Fibroblast of skin of right biceps (primary cell): ENCODE data around the gene ALDH1A1.

Source experiments
- DNase-seq: peaks from one replicate; pipeline ENCODE4 v3.0.0-alpha.2; 2013

ALDH1A1 gene

GRCh38 chr9:72978744-72979143 lies 25.9 kb upstream of the ALDH1A1 start:
- peak; percentile 40 for DNase-seq

GRCh38 chr9:72977670-72978069 lies 24.8 kb upstream of the ALDH1A1 start:
- no peak for DNase-seq

- DNase-seq, result no peak
These were observed 21.6 kb upstream of the ALDH1A1 start for GRCh38 chr9:72974501-72974900.

GRCh38 chr9:72972636-72973035 lies 19.8 kb upstream of the ALDH1A1 start:
- no peak for DNase-seq

GRCh38 chr9:72971411-72971810 lies 18.6 kb upstream of the ALDH1A1 start:
- no peak for DNase-seq

- no peak for DNase-seq
These were observed 7.6 kb upstream of the ALDH1A1 start for GRCh38 chr9:72960446-72960845.

- DNase-seq, result no peak
These were observed 5.8 kb upstream of the ALDH1A1 start for GRCh38 chr9:72958485-72959281.

GRCh38 chr9:72955571-72955970 lies 2.7 kb upstream of the ALDH1A1 start:
- no peak for DNase-seq

GRCh38 chr9:72955126-72955455 lies 2.2 kb upstream of the ALDH1A1 start:
- DNase-seq, result no peak

- DNase-seq, result no peak
These were observed 1.7 kb upstream of the ALDH1A1 start for GRCh38 chr9:72954431-72955125.

GRCh38 chr9:72952381-72952690 lies 517 bp downstream of the ALDH1A1 start:
- DNase-seq, result no peak

- no peak for DNase-seq
These were observed 1.1 kb downstream of the ALDH1A1 start for GRCh38 chr9:72951520-72952380.

- no peak for DNase-seq
These were observed 1.9 kb downstream of the ALDH1A1 start for GRCh38 chr9:72950875-72951442.

- no peak for DNase-seq
These were observed 2.9 kb downstream of the ALDH1A1 start for GRCh38 chr9:72949918-72950325.

GRCh38 chr9:72949244-72949582 lies 3.6 kb downstream of the ALDH1A1 start:
- DNase-seq, result no peak

- no peak for DNase-seq
These were observed 4.1 kb downstream of the ALDH1A1 start for GRCh38 chr9:72948575-72949243.

GRCh38 chr9:72947984-72948465 lies 4.8 kb downstream of the ALDH1A1 start:
- no peak for DNase-seq

GRCh38 chr9:72946821-72947220 lies 6.0 kb downstream of the ALDH1A1 start:
- no peak for DNase-seq

- no peak for DNase-seq
These were observed 6.5 kb downstream of the ALDH1A1 start for GRCh38 chr9:72946318-72946717.

- no peak for DNase-seq
These were observed 7.5 kb downstream of the ALDH1A1 start for GRCh38 chr9:72945391-72945790.

GRCh38 chr9:72943844-72944462 lies 8.9 kb downstream of the ALDH1A1 start:
- no peak for DNase-seq

GRCh38 chr9:72942451-72942850 lies 10.4 kb downstream of the ALDH1A1 start:
- no peak for DNase-seq
